ENCODE measurements around the gene LY86.
"Not testable (repeated sequence)": the region's sequence is repeated elsewhere in the genome, so short reads cannot be mapped to it uniquely, and the experiment has no call there.

The LY86 gene

DNA sequence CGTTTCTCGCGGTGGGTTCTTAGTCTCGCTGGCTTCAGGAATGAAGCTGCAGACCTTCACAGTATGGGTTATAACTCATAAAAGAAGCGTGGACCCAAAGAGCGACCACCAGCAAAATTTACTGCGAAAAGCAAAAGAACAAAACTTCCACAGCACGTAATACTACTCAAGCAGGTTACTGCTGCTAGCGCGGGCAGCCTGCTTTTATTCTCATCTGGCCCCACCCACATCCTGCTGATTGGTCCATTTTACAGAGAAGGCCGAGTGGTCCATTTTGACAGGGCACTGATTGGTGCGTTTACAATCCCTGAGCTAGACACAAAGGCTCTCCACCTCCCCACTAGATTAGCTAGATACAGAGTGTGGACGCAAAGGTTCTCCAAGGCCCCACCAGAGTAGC lies 17.4 kb downstream of the LY86 start:
- no peaks in the 10 kb centered on the region for H3K9me3 ChIP-seq (ENCODE audit: control insufficient read depth in 2 of 2, low read length in 2 of 2)
- H3K36me3 ChIP-seq (ENCODE audit: control insufficient read depth in 2 of 2, insufficient read depth in 2 of 2, low read length in 2 of 2), result no peaks in the 10 kb centered on the region
- no peaks in the 10 kb centered on the region for H3K4me1 ChIP-seq (ENCODE audit: control insufficient read depth in 2 of 2, insufficient read depth in 2 of 2, low read length in 2 of 2)
- no peak overlapping the region for H3K4me3 ChIP-seq (ENCODE audit: low read length in 2 of 2)
- no peak overlapping the region for H3K27ac ChIP-seq (ENCODE audit: low read depth in 2 of 2, low read length in 2 of 2)
- no peaks in the 10 kb centered on the region for H3K27me3 ChIP-seq (ENCODE audit: control insufficient read depth in 2 of 2, insufficient read depth in 2 of 2, low read length in 2 of 2)
- H3K9ac ChIP-seq (ENCODE audit: low read depth in 1 of 2, low read length in 2 of 2), result no peak overlapping the region

DNA sequence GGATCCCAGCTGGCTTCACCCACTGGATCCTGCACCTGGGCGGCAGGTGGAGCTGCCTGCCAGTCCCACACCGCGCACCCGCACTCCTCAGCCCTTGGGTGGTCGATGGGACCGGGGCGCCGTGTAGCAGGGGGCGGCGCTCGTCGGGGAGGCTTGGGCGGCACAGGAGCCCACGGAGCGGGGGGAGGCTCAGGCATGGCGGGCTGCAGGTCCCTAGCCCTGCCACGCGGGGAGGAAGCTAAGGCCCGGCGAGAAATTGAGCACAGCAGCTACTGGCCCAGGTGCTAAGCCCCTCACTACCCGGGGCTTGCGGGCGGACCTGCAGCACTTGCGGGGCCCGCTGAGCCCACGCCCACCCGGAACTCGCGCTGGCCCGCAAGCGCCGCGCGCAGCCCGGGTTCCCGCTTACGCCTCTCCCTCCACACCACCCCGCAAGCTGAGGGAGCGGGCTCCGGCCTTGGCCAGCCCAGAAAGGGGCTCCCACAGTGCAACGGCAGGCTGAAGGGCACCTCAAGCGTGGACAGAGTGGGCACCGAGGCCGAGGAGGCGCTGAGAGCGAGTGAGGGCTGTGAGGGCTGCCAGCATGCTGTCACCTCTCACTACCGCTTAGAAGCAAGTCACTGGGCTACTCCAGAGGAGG lies 18.0 kb downstream of the LY86 start:
- H3K4me1 ChIP-seq (ENCODE audit: control insufficient read depth in 2 of 2, insufficient read depth in 2 of 2, low read length in 2 of 2); H3K36me3 ChIP-seq (ENCODE audit: control insufficient read depth in 2 of 2, insufficient read depth in 2 of 2, low read length in 2 of 2); H3K9me3 ChIP-seq (ENCODE audit: control insufficient read depth in 2 of 2, low read length in 2 of 2); H3K27me3 ChIP-seq (ENCODE audit: control insufficient read depth in 2 of 2, insufficient read depth in 2 of 2, low read length in 2 of 2); H3K27ac ChIP-seq (ENCODE audit: low read depth in 2 of 2, low read length in 2 of 2); H3K4me3 ChIP-seq (ENCODE audit: low read length in 2 of 2); H3K9ac ChIP-seq (ENCODE audit: low read depth in 1 of 2, low read length in 2 of 2): not testable (repeated sequence)

DNA sequence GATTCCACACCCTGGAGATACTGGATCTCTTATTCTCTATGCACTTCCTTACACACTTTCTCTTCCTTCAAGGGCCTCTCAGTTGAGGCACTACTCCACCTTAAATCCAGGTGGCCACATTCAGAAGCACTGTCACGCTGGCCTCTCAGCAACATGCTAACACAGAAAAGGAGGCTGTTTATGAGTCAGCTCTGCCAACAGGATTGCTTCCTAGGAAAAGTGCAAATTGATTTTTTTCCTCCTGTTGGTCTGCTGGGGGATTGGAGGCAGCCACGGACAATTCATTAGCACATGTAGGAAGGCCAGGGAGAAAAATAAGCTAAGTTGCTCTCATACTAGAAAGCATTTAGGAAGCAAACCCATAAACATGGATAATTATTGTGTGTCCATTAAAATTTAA lies 20.9 kb downstream of the LY86 start:
- Histone ChIP-seq H3K27ac (ENCODE audit: low read depth in 2 of 2, low read length in 2 of 2) (peak overlapping the region in 1 of 2 donors; percentile 16), H3K9ac (ENCODE audit: low read depth in 1 of 2, low read length in 2 of 2) (no peak overlapping the region), H3K27me3 (ENCODE audit: control insufficient read depth in 2 of 2, insufficient read depth in 2 of 2, low read length in 2 of 2) (no peaks in the 10 kb centered on the region), H3K9me3 (ENCODE audit: control insufficient read depth in 2 of 2, low read length in 2 of 2) (no peaks in the 10 kb centered on the region), H3K36me3 (ENCODE audit: control insufficient read depth in 2 of 2, insufficient read depth in 2 of 2, low read length in 2 of 2) (no peaks in the 10 kb centered on the region), H3K4me3 (ENCODE audit: low read length in 2 of 2) (no peak overlapping the region), H3K4me1 (ENCODE audit: control insufficient read depth in 2 of 2, insufficient read depth in 2 of 2, low read length in 2 of 2) (no peaks in the 10 kb centered on the region)

DNA sequence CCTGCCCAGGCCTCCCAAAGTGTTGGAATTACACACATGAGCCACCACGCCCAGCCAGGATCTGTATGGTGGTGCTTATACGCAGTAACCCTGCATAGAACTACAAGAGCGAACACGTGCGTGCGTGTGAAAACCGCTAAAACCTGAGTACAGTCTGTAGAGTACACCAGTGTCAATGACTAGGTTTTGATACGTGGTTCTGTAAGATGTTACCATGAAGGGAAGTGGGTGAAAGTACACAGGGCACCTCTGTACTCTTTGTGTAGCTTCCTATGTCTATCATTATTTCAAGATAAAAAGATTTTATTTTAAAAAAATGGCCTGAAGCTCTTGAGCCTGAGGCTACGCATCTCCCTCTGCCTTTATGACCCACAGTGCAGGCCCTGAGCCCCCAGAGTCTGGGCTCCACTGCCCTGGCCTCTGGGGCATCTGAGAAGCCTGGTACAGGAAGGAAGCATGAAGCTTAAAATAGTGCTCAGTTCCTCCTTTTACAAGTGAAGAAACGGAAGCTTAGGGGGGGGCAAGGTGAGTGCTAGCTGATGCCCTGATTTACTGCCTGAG lies 21.6 kb downstream of the LY86 start:
- H3K9me3 ChIP-seq (ENCODE audit: control insufficient read depth in 2 of 2, low read length in 2 of 2), result no peaks in the 10 kb centered on the region
- no peaks in the 10 kb centered on the region for H3K4me1 ChIP-seq (ENCODE audit: control insufficient read depth in 2 of 2, insufficient read depth in 2 of 2, low read length in 2 of 2)
- no peak overlapping the region for H3K4me3 ChIP-seq (ENCODE audit: low read length in 2 of 2)
- no peaks in the 10 kb centered on the region for H3K36me3 ChIP-seq (ENCODE audit: control insufficient read depth in 2 of 2, insufficient read depth in 2 of 2, low read length in 2 of 2)
- H3K9ac ChIP-seq (ENCODE audit: low read depth in 1 of 2, low read length in 2 of 2), result no peak overlapping the region
- no peak overlapping the region for H3K27ac ChIP-seq (ENCODE audit: low read depth in 2 of 2, low read length in 2 of 2)
- no peaks in the 10 kb centered on the region for H3K27me3 ChIP-seq (ENCODE audit: control insufficient read depth in 2 of 2, insufficient read depth in 2 of 2, low read length in 2 of 2)

DNA sequence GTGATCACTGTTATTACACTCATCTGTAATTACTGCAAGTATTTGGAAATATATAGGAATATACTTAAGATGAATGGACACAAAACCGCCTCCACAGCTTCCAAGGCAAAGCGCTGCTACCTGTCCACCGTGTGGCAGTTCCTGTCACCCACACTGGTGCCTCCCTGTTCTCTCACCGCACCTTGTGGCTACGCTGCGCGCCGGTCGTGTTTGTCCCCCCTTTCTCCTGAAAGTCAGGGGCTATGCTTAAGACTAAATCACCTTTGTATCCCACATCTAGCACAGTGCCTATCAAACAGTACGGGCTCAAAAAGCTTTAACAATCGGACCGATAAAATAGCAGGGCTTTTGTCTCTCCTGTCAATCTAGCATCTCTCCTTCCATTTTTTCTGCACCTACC lies 23.0 kb downstream of the LY86 start:
- H3K4me3 ChIP-seq (ENCODE audit: low read length in 2 of 2), result no peak overlapping the region
- H3K36me3 ChIP-seq (ENCODE audit: control insufficient read depth in 2 of 2, insufficient read depth in 2 of 2, low read length in 2 of 2), result no peaks in the 10 kb centered on the region
- H3K9me3 ChIP-seq (ENCODE audit: control insufficient read depth in 2 of 2, low read length in 2 of 2), result no peaks in the 10 kb centered on the region
- no peak overlapping the region for H3K27ac ChIP-seq (ENCODE audit: low read depth in 2 of 2, low read length in 2 of 2)
- no peaks in the 10 kb centered on the region for H3K27me3 ChIP-seq (ENCODE audit: control insufficient read depth in 2 of 2, insufficient read depth in 2 of 2, low read length in 2 of 2)
- H3K9ac ChIP-seq (ENCODE audit: low read depth in 1 of 2, low read length in 2 of 2), result no peak overlapping the region
- no peaks in the 10 kb centered on the region for H3K4me1 ChIP-seq (ENCODE audit: control insufficient read depth in 2 of 2, insufficient read depth in 2 of 2, low read length in 2 of 2)

- Histone ChIP-seq H3K36me3 (ENCODE audit: control insufficient read depth in 2 of 2, insufficient read depth in 2 of 2, low read length in 2 of 2) (no peaks in the 10 kb centered on the region), H3K9me3 (ENCODE audit: control insufficient read depth in 2 of 2, low read length in 2 of 2) (no peaks in the 10 kb centered on the region), H3K27ac (ENCODE audit: low read depth in 2 of 2, low read length in 2 of 2) (no peak overlapping the region), H3K4me3 (ENCODE audit: low read length in 2 of 2) (no peak overlapping the region), H3K4me1 (ENCODE audit: control insufficient read depth in 2 of 2, insufficient read depth in 2 of 2, low read length in 2 of 2) (no peaks in the 10 kb centered on the region), H3K9ac (ENCODE audit: low read depth in 1 of 2, low read length in 2 of 2) (no peak overlapping the region), H3K27me3 (ENCODE audit: control insufficient read depth in 2 of 2, insufficient read depth in 2 of 2, low read length in 2 of 2) (no peaks in the 10 kb centered on the region)
Measured at GRCh38 chr6:6612308-6612707, 23.8 kb downstream of the LY86 start.

DNA sequence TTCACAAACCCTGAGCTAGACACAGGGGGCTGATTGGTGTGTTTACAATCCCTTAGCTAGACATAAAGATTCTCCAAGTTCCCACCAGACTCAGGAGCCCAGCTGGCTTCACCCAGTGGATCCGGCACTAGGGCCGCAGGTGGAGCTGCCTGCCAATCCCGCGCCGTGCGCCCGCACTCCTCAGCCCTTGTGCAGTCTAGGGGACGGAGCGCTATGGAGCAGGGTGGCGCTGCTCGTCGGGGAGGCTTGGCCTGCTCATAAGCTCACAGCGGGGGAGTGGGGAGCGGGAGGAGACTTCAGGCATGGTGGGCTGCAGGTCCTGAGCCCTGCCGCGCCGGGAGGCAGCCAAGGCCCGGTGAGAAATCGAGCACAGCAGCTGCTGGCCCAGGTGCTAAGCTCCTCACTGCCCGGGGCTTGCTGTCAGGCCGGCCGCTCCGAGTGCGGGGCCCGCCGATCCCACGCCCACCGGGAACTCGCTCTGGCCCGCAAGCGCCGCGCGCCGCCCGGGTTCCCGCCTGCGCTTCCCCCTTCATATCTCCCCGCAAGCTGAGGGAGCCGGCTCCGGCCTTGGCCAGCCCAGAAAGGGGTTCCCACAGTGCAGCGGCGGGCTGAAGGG lies 24.7 kb downstream of the LY86 start:
- H3K9me3 ChIP-seq (ENCODE audit: control insufficient read depth in 2 of 2, low read length in 2 of 2); H3K36me3 ChIP-seq (ENCODE audit: control insufficient read depth in 2 of 2, insufficient read depth in 2 of 2, low read length in 2 of 2); H3K4me1 ChIP-seq (ENCODE audit: control insufficient read depth in 2 of 2, insufficient read depth in 2 of 2, low read length in 2 of 2); H3K27me3 ChIP-seq (ENCODE audit: control insufficient read depth in 2 of 2, insufficient read depth in 2 of 2, low read length in 2 of 2); H3K4me3 ChIP-seq (ENCODE audit: low read length in 2 of 2); H3K27ac ChIP-seq (ENCODE audit: low read depth in 2 of 2, low read length in 2 of 2); H3K9ac ChIP-seq (ENCODE audit: low read depth in 1 of 2, low read length in 2 of 2): not testable (repeated sequence)

DNA sequence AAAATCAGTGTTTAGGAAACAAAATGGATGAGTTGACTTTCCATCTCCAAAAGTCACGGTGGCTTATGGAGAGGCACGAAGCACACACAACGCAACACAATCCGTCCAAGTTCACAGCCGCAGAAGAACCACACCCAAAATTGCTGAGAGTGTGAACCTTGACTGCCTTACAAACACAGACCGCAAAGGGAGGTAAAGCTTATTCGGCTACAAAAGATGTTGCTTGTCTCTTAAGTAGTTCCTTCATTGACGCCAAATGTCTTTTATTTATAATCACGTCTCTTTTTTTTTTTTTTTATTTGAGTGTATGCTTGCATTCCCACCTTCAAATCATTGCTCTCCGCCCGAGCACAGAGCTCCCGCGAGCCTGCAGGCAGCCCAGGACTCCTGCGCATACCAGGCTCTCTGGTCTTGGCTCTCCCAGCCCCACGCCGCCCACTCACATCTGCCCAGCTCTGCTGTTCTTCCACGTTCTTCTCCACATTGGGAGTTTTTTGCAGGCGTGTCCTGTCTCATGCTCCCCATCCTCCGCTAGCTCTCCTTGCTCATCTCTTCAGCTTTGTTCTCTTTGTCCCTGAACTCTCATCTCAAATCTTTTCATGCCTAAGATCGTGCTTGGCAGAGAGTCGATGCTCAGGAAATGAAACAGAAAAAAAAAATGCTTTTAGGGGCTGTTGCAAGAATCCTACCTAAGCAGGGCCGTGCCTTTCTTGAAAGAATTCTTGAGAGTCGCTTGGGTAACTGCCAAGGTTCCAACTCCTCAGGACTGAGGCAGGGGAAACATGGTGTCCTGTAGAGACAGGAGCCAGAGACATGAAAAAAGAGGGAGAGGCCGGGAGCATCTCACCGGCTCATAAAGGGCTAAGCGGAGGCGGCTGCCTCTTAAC lies 25.8 kb downstream of the LY86 start:
- H3K9ac ChIP-seq (ENCODE audit: low read depth in 1 of 2, low read length in 2 of 2), result no peak overlapping the region
- H3K27me3 ChIP-seq (ENCODE audit: control insufficient read depth in 2 of 2, insufficient read depth in 2 of 2, low read length in 2 of 2), result no peaks in the 10 kb centered on the region
- no peaks in the 10 kb centered on the region for H3K9me3 ChIP-seq (ENCODE audit: control insufficient read depth in 2 of 2, low read length in 2 of 2)
- no peak overlapping the region for H3K4me3 ChIP-seq (ENCODE audit: low read length in 2 of 2)
- H3K4me1 ChIP-seq (ENCODE audit: control insufficient read depth in 2 of 2, insufficient read depth in 2 of 2, low read length in 2 of 2), result no peaks in the 10 kb centered on the region
- H3K36me3 ChIP-seq (ENCODE audit: control insufficient read depth in 2 of 2, insufficient read depth in 2 of 2, low read length in 2 of 2), result no peaks in the 10 kb centered on the region
- H3K27ac ChIP-seq (ENCODE audit: low read depth in 2 of 2, low read length in 2 of 2), result no peak overlapping the region

- no peaks in the 10 kb centered on the region for H3K4me1 ChIP-seq (ENCODE audit: control insufficient read depth in 2 of 2, insufficient read depth in 2 of 2, low read length in 2 of 2)
- H3K36me3 ChIP-seq (ENCODE audit: control insufficient read depth in 2 of 2, insufficient read depth in 2 of 2, low read length in 2 of 2), result no peaks in the 10 kb centered on the region
- H3K27me3 ChIP-seq (ENCODE audit: control insufficient read depth in 2 of 2, insufficient read depth in 2 of 2, low read length in 2 of 2), result no peaks in the 10 kb centered on the region
- no peak overlapping the region for H3K27ac ChIP-seq (ENCODE audit: low read depth in 2 of 2, low read length in 2 of 2)
- H3K9ac ChIP-seq (ENCODE audit: low read depth in 1 of 2, low read length in 2 of 2), result no peak overlapping the region
- no peaks in the 10 kb centered on the region for H3K9me3 ChIP-seq (ENCODE audit: control insufficient read depth in 2 of 2, low read length in 2 of 2)
- no peak overlapping the region for H3K4me3 ChIP-seq (ENCODE audit: low read length in 2 of 2)
Measured at GRCh38 chr6:6614983-6615349, 26.4 kb downstream of the LY86 start.

- Histone ChIP-seq H3K9me3 (ENCODE audit: control insufficient read depth in 2 of 2, low read length in 2 of 2) (no peaks in the 10 kb centered on the region), H3K36me3 (ENCODE audit: control insufficient read depth in 2 of 2, insufficient read depth in 2 of 2, low read length in 2 of 2) (no peaks in the 10 kb centered on the region), H3K9ac (ENCODE audit: low read depth in 1 of 2, low read length in 2 of 2) (no peak overlapping the region), H3K4me1 (ENCODE audit: control insufficient read depth in 2 of 2, insufficient read depth in 2 of 2, low read length in 2 of 2) (no peaks in the 10 kb centered on the region), H3K27me3 (ENCODE audit: control insufficient read depth in 2 of 2, insufficient read depth in 2 of 2, low read length in 2 of 2) (no peaks in the 10 kb centered on the region), H3K4me3 (ENCODE audit: low read length in 2 of 2) (no peak overlapping the region), H3K27ac (ENCODE audit: low read depth in 2 of 2, low read length in 2 of 2) (no peak overlapping the region)
Measured at GRCh38 chr6:6616656-6617055, 28.1 kb downstream of the LY86 start.

All from mucosa of rectum (tissue), 2 donors.